Osteocyte (in vitro differentiated cells): ENCODE measurements around the gene MYT1. TPM values are rescaled to one million over a fixed set of nuclear protein-coding genes. Genes with fewer than 3 reads are reported as not detected.

Experiments
- DNase-seq: peaks from one replicate; pipeline ENCODE4 v3.0.0; 2021; ENCODE audit warnings: mixed read lengths; ENCODE audit not compliant: unreplicated experiment; ENCODE audit errors: extremely low spot score
- H3K27ac Mint-ChIP-seq: one replicate; pipeline ENCODE4 v1.8.0; 2021; ENCODE audit warnings: mild to moderate bottlenecking, mixed read lengths; ENCODE audit not compliant: unreplicated experiment
- H3K27me3 Mint-ChIP-seq: one replicate; pipeline ENCODE4 v1.8.0; 2021; ENCODE audit warnings: mixed read lengths; ENCODE audit not compliant: unreplicated experiment
- H3K36me3 Mint-ChIP-seq: one replicate; pipeline ENCODE4 v1.8.0; 2021; ENCODE audit warnings: mixed read lengths; ENCODE audit not compliant: unreplicated experiment
- H3K4me1 Mint-ChIP-seq: one replicate; pipeline ENCODE4 v1.8.0; 2021; ENCODE audit warnings: mixed read lengths; ENCODE audit not compliant: unreplicated experiment
- H3K4me3 Mint-ChIP-seq: one replicate; pipeline ENCODE4 v1.8.0; 2021; ENCODE audit warnings: mild to moderate bottlenecking, moderate library complexity, mixed read lengths; ENCODE audit not compliant: unreplicated experiment
- H3K9me3 Mint-ChIP-seq: one replicate; pipeline ENCODE4 v1.8.0; 2021; ENCODE audit warnings: mixed read lengths; ENCODE audit not compliant: unreplicated experiment
- total RNA-seq: library from RNA; stranded (reverse); gene quantifications from 2 replicates; pipeline ENCODE4 v1.2.1, GENCODE V29; 2021
- TF ChIP-seq, protein P1 (sequence below): fragments of 200-600 bp; sonication (generic); IDR thresholded peaks from 2 replicates; pipeline ENCODE4 v1.5.0; 2021; ENCODE audit warnings: antibody characterized with exemption, mild to moderate bottlenecking, moderate library complexity

The MYT1 gene
- total RNA-seq, 1 donor from 2014 or later: not detected

DNA sequence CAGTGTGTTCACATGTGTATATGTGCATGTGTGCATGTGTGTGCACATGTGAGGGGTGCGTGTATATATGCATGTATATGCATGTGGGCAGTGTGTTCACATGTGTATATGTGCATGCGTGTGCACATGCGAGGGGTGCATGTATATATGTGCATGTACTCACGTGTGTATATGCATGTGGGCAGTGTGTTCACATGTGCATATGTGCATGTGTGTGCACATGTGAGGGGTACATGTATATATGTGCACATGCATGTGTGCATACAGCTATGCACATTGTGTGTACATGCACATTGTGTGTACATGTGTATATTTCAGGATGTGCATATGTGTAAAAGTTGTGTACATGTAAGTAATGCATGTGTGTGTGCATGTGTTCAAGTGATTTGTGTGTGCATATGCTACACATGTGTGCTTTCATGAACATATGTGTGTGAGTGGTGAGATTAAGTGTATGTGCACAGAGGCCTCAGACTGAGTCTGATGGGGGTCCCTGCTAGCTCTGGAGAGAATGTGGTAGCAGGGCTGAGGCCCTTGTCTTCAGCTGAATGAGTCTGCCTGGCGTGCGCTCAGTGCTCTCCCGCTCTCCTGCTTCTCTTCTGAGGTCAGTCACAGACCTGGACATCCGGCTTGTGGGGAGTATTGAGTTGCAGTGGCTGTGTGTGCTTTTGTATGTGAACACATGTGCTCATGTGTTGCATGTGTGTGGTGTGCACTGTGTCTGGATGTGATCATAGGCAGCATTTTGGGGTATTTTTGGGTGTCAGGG is 19.9 kb upstream of the MYT1 start:
- TF ChIP-seq, protein P1, sequence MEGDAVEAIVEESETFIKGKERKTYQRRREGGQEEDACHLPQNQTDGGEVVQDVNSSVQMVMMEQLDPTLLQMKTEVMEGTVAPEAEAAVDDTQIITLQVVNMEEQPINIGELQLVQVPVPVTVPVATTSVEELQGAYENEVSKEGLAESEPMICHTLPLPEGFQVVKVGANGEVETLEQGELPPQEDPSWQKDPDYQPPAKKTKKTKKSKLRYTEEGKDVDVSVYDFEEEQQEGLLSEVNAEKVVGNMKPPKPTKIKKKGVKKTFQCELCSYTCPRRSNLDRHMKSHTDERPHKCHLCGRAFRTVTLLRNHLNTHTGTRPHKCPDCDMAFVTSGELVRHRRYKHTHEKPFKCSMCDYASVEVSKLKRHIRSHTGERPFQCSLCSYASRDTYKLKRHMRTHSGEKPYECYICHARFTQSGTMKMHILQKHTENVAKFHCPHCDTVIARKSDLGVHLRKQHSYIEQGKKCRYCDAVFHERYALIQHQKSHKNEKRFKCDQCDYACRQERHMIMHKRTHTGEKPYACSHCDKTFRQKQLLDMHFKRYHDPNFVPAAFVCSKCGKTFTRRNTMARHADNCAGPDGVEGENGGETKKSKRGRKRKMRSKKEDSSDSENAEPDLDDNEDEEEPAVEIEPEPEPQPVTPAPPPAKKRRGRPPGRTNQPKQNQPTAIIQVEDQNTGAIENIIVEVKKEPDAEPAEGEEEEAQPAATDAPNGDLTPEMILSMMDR: no peak
- Mint-ChIP-seq H3K36me3 (no peaks in the 10 kb centered on the region), H3K4me3 (no peak overlapping the region), H3K27ac (no peak overlapping the region), H3K9me3 (peaks cover 10% of the 10 kb centered on the region), H3K4me1 (no peaks in the 10 kb centered on the region), H3K27me3 (peaks cover 27% of the 10 kb centered on the region)
- DNase-seq: no peak

DNA sequence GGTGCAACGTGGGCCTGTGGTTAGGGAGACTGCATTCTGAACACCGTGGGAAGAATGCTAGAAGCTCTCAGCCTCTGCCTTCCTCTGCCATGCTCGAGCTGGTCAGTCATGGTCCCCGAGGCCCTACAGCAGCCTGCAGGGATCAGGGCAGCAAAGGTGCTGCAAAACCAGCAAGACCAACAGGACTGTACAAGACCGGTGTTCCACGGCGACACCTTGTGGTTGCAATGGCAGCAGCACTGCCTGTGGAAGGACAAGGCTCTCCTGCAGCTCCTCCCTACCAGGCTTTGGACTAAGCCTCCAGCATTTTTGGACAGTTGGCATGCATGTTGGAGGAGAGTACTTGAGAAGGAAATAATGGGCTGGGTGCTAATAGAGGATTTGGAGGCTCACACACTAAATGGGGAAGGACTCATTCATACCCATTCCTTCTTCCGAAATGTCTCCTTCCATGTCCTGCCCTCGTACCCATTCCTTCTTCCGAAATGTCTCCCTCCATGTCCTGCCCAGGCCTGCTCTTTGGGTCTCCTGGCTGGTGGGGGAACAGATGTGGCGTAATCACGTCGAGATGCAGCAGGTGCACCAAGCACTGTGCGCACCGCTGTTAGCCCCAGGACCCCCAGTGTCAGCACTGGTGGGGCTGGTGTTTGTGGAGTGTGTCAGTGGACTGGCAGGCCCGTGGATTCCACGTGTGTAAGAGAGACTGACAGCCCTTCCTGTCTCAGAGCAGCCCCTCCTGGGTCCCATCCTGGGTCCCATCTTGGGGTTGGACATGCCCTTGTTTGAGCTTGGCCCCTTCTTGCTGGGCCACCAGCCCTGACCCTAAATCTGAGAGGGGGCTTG is 18.6 kb upstream of the MYT1 start:
- no peak overlapping the region for H3K27ac Mint-ChIP-seq
- H3K27me3 Mint-ChIP-seq: peaks cover 19% of the 10 kb centered on the region
- no peak overlapping the region for H3K4me3 Mint-ChIP-seq
- H3K9me3 Mint-ChIP-seq: peaks cover 10% of the 10 kb centered on the region
- H3K36me3 Mint-ChIP-seq: no peaks in the 10 kb centered on the region
- H3K4me1 Mint-ChIP-seq: no peaks in the 10 kb centered on the region
- no peak for DNase-seq
- TF ChIP-seq, protein P1: no peak

DNA sequence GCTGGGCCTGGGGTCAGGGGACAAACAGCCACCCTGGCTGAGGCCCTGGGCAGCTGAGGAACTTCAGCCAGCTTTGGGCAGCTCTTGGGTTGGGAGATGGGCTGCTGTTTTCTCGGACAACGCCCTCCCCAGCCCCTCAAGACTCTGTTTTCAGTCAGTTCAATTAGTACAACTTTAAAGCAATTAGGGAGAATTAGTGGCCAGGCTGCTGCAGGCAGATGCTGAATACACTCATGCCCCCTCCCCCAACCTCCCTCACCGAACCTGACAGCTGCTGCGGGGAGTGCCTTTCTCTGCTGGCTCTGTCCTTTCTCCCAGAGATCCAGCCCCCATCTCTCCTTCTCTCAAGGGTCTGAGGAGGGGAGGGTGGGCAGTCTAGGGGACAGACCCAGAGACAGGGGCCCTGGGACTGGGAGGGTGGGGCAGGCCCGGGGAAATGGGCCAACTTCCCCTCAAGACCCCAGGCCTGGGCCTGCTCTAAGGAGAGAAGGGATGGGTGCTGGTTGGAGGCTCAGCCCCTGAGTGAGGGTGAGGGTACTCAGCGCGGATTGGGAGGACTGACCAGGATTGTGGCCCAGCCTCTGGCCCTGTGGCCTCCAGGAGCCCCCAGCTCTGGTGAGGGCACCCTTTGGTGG is 17.8 kb upstream of the MYT1 start:
- no peaks in the 10 kb centered on the region for H3K4me1 Mint-ChIP-seq
- no peak for DNase-seq
- H3K36me3 Mint-ChIP-seq: no peaks in the 10 kb centered on the region
- peaks cover 16% of the 10 kb centered on the region for H3K27me3 Mint-ChIP-seq
- H3K4me3 Mint-ChIP-seq: no peak overlapping the region
- no peak overlapping the region for H3K27ac Mint-ChIP-seq
- H3K9me3 Mint-ChIP-seq: peaks cover 10% of the 10 kb centered on the region
- TF ChIP-seq, protein P1: no peak

DNA sequence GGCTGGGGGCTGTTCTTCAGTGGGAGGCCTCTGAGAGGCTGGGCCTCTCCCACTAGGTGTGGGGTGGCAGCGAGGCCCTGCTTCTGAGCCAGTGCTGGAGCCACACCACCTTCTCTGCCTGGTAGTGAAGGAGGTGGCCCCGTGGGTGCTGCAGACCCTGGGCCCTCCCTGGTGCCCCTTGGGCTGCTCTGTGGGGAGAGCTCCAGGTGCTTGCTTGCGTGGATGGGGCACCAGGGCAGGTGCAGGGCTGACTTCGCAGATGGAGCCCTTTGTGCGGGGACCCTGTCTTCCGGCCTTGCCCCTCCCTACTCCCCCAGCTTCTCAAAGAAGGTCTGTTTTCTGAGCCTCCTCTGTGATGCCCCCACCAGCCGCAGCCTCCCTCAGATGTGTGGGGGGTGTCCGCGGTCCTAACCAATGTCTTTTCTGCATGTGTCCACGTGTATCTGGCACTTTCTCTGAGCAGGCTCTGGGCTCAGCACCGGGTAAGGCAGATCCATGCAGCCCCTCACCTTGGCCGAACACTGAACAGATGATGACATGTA is 17.2 kb upstream of the MYT1 start:
- no peak for DNase-seq
- Mint-ChIP-seq H3K9me3 (peaks cover 10% of the 10 kb centered on the region), H3K4me3 (no peak overlapping the region), H3K27ac (no peak overlapping the region), H3K27me3 (peaks cover 18% of the 10 kb centered on the region), H3K36me3 (no peaks in the 10 kb centered on the region), H3K4me1 (no peaks in the 10 kb centered on the region)
- TF ChIP-seq, protein P1: no peak
